Transverse colon (tissue), 4 donors: ENCODE data around the gene MCF2. TPM values are rescaled to one million over a fixed set of nuclear protein-coding genes. Genes with fewer than 3 reads are reported as not detected.

ENCODE experiments used
- DNase-seq: peaks from one replicate; pipeline ENCODE4 v3.0.0-alpha.2; 2019
- H3K27ac ChIP-seq, 4 donors: fragments of 200-600 bp; sonication (generic); 2 replicates each; pipeline ENCODE4 v1.5.1; 2016 to 2018; ENCODE audit warnings: inconsistent platforms in 4 of 4
- H3K27me3 ChIP-seq: fragments of 200-600 bp; sonication (generic); 2 replicates; pipeline ENCODE4 v1.5.1; 2017; ENCODE audit warnings: inconsistent platforms
- H3K36me3 ChIP-seq, 4 donors: fragments of 200-600 bp; sonication (generic); 2 replicates each; pipeline ENCODE4 v1.5.1; 2017 to 2019; ENCODE audit warnings: inconsistent platforms in 4 of 4
- H3K4me1 ChIP-seq, 4 donors: fragments of 200-600 bp; sonication (generic); 2 replicates each; pipeline ENCODE4 v1.5.1; 2017 to 2020; ENCODE audit warnings: inconsistent platforms in 4 of 4
- H3K4me3 ChIP-seq, 4 donors: fragments of 200-600 bp; sonication (generic); 1 replicate in 1 of 4; 2 replicates in 3 of 4; pipeline versions ENCODE4 v1.5.1 to v1.6.1; 2017 to 2019; ENCODE audit warnings: inconsistent platforms in 4 of 4
- H3K9me3 ChIP-seq, 2 donors: fragments of 200-600 bp; sonication (generic); 2 replicates each; pipeline ENCODE4 v1.5.1; 2017 to 2019; ENCODE audit warnings: inconsistent platforms in 2 of 2
- EP300 ChIP-seq: sonication (generic); formaldehyde crosslinking; IDR thresholded peaks from one replicate; pipeline ENCODE4 v1.6.1; 2017; ENCODE audit warnings: antibody characterized with exemption, low read depth
- POLR2A ChIP-seq: fragments of 450-650 bp; IDR thresholded peaks from one replicate; pipeline ENCODE4 v1.6.1; 2016; ENCODE audit warnings: antibody characterized with exemption, mild to moderate bottlenecking, moderate library complexity
- POLR2AphosphoS5 ChIP-seq, 3 donors: sonication (generic); formaldehyde crosslinking; IDR thresholded peaks; one replicate each; pipeline ENCODE4 v1.6.1; 2016; ENCODE audit warnings: antibody characterized with exemption in 3 of 3
- WGBS, 2 donors: methylation state at CpG; one replicate each; pipeline ENCODE4 v1.1.5; 2018; ENCODE audit warnings: low coverage in 1 of 2; 5-methylcytosine and 5-hydroxymethylcytosine counted together
- in situ Hi-C, 4 donors: fragments of 200-750 bp; cut with MboI; loops; one replicate each; pipeline versions ENCODE4 v1.15.0 to v1.15.1; 2017; ENCODE audit warnings: low sequenced_read_pairs in 3 of 4, low pct_ligation_motif_present in 1 of 4, low pct_unique_long_range_greater_than_20kb in 1 of 4
- intact Hi-C: fragments of 100-400 bp; cut with DNase I; formaldehyde crosslinking; loops from one replicate; pipeline ENCODE4 v1.15.1; 2023; ENCODE audit warnings: low total_unique reads
- total RNA-seq, 4 donors: library from RNA; depleted of rRNA; stranded (reverse); fragments of >200 nt; gene quantifications; one replicate each; pipeline ENCODE4 v1.1.0, GENCODE V29; 2016
- TF ChIP-seq, protein P1 (sequence below), 5 experiments: fragments of 200-600 bp in 3 of 5; fragments of 450-650 bp in 2 of 5; sonication (generic) in 3 of 5; IDR thresholded peaks; 1 replicate in 2 of 5; 2 replicates in 3 of 5; pipeline ENCODE4 v1.5.1; 2016 to 2017; ENCODE audit warnings: antibody characterized with exemption in 5 of 5, inconsistent platforms in 3 of 5, mild to moderate bottlenecking in 2 of 5, moderate library complexity in 1 of 5

Gene MCF2
- total RNA-seq, 4 donors from 2014 or later = not detected

DNA sequence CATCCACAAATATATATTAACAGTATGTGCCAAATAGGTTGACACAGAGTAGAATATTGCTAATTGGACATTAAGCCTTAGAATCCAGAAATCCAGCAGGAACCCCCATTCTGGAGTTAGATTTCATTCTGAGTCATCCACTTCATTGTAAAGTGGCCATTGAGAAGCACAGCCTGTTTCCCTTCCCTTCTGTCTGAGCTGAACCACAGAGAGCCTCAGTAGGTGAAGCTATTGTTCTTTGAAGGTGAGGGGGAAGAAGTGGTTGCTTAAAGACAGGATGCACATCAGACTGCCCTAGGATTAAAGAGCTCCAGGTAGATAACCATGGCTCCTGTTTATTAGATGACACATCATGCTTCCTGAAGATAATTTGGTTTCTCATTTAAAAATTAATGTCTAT lies 30.6 kb upstream of the MCF2 start:
- Histone ChIP-seq H3K4me3 (no peak overlapping the region), H3K9me3 (no peaks in the 10 kb centered on the region), H3K4me1 (no peaks in the 10 kb centered on the region), H3K36me3 (no peaks in the 10 kb centered on the region), H3K27ac (no peak overlapping the region), H3K27me3 (no peaks in the 10 kb centered on the region)
- intact Hi-C loops (no loop called here), in situ Hi-C loops (no loop called here)
- TF ChIP-seq EP300 (no peak), POLR2A (no peak), POLR2AphosphoS5 (IDR thresholded peaks at IDR 0.05) (no peak)
- TF ChIP-seq, protein P1, sequence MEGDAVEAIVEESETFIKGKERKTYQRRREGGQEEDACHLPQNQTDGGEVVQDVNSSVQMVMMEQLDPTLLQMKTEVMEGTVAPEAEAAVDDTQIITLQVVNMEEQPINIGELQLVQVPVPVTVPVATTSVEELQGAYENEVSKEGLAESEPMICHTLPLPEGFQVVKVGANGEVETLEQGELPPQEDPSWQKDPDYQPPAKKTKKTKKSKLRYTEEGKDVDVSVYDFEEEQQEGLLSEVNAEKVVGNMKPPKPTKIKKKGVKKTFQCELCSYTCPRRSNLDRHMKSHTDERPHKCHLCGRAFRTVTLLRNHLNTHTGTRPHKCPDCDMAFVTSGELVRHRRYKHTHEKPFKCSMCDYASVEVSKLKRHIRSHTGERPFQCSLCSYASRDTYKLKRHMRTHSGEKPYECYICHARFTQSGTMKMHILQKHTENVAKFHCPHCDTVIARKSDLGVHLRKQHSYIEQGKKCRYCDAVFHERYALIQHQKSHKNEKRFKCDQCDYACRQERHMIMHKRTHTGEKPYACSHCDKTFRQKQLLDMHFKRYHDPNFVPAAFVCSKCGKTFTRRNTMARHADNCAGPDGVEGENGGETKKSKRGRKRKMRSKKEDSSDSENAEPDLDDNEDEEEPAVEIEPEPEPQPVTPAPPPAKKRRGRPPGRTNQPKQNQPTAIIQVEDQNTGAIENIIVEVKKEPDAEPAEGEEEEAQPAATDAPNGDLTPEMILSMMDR (IDR thresholded peaks at IDR 0.05) = no peak
- DNase-seq = no peak

DNA sequence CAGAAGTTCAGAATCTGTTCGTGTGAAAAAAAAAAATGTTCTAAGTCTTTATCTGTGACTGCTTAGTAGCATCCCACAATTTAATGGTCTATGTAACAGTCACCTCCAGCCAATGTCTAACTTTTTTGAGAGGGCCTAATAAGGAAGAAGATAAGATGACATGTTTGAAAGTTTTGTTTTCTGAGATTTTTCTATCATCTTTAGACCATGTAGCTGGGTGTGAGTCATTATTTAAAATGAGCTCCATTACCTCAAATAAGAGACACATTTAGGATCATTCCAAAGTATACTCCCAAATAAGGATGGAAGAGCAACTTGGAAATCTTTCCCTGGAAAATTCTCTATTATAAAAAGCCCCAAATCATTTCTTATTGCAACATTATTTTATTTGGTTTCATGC lies 28.2 kb upstream of the MCF2 start:
- Histone ChIP-seq H3K27me3 (no peaks in the 10 kb centered on the region), H3K4me1 (no peaks in the 10 kb centered on the region), H3K9me3 (no peaks in the 10 kb centered on the region), H3K36me3 (no peaks in the 10 kb centered on the region), H3K27ac (no peak overlapping the region), H3K4me3 (no peak overlapping the region)
- TF ChIP-seq POLR2AphosphoS5 (IDR thresholded peaks at IDR 0.05) (no peak), POLR2A (no peak), EP300 (no peak)
- TF ChIP-seq, protein P1 (IDR thresholded peaks at IDR 0.05) = no peak
- intact Hi-C loops = no loop called here
- WGBS, 2 donors = 59% methylated on average over 1 of the region's 1 CpG; no CpG with 5 or more reads in 1 of the 2 donors
- in situ Hi-C loops = no loop called here
- no peak for DNase-seq

DNA sequence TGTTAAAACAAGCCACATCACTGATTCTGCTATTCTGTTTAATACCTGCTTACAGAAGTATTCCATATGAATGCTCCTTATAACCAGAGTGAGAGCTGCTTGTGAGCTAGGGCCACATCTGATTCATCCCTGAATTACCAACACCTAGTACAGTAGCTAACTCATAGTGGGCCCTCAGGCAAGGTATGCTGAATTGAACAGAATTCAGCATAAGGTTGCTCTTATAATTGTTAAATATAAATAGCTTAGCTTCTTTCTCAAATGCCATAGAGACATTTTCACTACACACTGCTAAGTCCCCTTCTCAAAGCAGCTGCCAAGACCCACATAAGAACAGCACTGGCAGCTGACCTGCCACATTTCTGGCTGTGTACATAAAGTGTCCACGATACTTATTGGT lies 27.0 kb upstream of the MCF2 start:
- H3K27ac ChIP-seq = no peak overlapping the region
- H3K36me3 ChIP-seq = no peaks in the 10 kb centered on the region
- TF ChIP-seq POLR2AphosphoS5 (IDR thresholded peaks at IDR 0.05) = no peak
- no peak for TF ChIP-seq EP300
- TF ChIP-seq POLR2A = no peak
- TF ChIP-seq, protein P1 (IDR thresholded peaks at IDR 0.05) = no peak
- 79% methylated on average over 1 of the region's 1 CpG; no CpG with 5 or more reads in 1 of the 2 donors for WGBS, 2 donors
- no peak for DNase-seq
- no peaks in the 10 kb centered on the region for H3K4me1 ChIP-seq
- no peaks in the 10 kb centered on the region for H3K27me3 ChIP-seq
- no peak overlapping the region for H3K4me3 ChIP-seq
- intact Hi-C loops (no loop called here), in situ Hi-C loops (no loop called here)
- H3K9me3 ChIP-seq = no peaks in the 10 kb centered on the region

DNA sequence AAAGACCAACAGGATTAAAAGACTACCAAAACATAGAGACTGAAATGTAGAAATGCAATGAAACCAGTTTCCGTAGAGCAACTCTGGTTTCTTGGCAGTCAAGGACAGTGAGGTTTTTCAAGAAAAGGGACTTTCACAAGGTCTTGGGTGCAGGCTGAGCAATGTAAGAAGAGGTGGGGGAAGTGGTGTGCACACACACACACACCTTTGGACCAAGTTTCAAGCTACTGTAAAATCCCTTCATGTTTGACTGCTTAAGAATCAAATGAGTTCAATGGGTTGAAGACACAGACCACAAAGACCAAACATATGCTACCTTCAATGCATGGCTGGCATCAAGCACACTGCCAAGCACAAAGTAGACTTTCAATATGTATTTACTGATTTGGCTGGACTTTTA lies 17.8 kb upstream of the MCF2 start:
- Histone ChIP-seq H3K4me3 (no peak overlapping the region), H3K4me1 (no peaks in the 10 kb centered on the region), H3K9me3 (no peaks in the 10 kb centered on the region), H3K27me3 (no peaks in the 10 kb centered on the region), H3K27ac (no peak overlapping the region), H3K36me3 (no peaks in the 10 kb centered on the region)
- WGBS, 2 donors = 84 to 100% methylated on average over 1 of the region's 1 CpG
- intact Hi-C loops = no loop called here
- in situ Hi-C loops = no loop called here
- DNase-seq = no peak
- TF ChIP-seq, protein P1 (IDR thresholded peaks at IDR 0.05) = no peak
- TF ChIP-seq POLR2AphosphoS5 (IDR thresholded peaks at IDR 0.05) = no peak
- no peak for TF ChIP-seq POLR2A
- TF ChIP-seq EP300 = no peak
